GM21528 (cell line): ENCODE results near the gene HIKESHI.
A peak's percentile ranks its signal among the peaks of the same experiment; 100 is the strongest.
"Not testable (repeated sequence)": the region's sequence is repeated elsewhere in the genome, so short reads cannot be mapped to it uniquely, and the experiment has no call there.

Experiments used
- ATAC-seq: cut with Tn5 transposase; IDR thresholded peaks from one replicate; pipeline ENCODE4 v1.9.1; 2021; ENCODE audit warnings: mild to moderate bottlenecking, moderate library complexity; ENCODE audit not compliant: unreplicated experiment, low FRiP score

HIKESHI gene

DNA sequence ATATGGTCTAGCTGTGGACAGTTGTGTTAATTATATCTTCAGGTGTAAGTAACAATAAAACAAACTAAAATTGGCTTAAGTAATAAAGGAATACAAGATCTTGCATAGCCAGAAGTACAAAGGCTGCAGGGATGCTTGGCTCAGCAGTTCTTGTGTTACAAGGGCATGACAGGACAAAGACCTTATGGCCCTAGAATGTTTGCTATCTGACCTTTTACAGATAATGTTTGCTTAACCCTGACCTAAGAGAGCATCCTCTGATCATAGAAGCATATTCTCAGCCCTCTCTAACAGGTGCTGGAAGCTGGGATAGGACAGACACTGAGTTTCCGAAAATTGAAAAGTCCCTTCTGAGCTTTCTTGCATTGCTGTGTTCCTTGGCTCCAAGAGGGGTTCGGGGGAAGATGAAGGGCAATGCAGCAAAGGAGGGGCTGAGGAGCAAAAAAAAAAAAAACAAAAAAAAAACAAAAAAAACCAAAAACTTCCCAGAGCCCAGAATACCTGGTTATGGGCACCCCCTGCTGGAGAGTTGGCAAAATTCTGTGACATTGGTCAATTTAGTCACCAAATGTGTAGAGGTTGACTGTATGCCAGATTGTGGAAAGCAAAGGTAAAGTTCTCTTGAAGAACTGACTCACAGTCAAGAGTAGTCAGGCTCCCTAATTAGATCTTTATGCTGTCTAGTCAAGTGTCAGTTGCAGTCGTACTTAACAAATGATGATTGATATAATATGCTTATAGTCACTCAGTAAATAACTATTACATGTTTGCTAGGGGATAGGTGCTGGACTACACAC is 10.4 kb upstream of the HIKESHI start:
- ATAC-seq: no peak

DNA sequence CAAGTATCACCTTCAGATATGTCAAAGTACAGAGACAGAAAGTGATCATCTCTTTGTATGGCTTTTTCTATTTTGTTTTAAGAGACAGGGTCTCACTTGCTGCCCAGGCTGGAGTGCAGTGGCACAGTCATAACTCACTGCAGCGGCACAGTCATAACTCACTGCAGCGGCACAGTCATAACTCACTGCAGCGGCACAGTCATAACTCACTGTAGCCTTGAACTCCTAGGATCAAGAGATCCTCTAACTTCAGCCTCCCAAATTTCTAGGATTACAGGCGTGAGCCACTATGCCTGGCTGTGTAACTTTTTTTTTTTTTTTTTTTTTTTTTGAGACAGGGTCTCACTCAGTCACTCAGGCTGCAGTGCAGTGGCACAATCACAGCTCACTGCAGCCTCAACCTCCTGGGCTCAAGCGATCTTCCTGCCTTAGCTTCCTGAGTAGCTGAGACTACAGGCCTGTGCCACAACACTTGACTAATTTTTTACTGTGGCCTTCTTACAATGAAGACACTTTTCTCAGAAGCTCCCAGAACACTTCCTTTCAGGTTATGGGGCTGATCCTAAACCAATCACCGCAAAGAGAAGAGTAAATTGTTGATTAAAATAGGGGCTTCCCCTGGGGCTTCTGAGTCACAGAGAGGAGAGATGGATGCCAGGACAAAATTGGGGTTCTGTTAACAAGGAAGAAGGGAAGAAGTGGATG is 9.0 kb upstream of the HIKESHI start:
- ATAC-seq: peak; percentile 60

DNA sequence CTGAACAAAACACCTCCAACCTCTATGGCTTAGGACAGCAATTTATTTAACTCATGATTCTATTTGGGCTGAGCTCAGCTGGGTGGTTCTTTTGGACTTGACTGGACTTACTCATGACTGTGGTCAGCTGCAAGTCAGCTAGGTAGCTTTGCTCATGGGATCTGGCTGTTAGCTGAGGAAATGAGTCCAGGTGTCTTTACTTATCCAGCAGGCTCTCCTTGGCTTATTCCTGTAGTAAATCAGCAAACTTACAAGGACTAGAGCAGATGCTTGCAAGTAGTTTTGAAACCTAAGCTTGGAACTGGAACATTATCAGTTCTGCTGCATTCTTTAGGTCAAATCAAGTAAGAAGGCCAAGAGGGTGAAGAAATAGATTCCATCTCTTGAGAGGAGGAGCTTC is 8.0 kb upstream of the HIKESHI start:
- ATAC-seq: no peak

DNA sequence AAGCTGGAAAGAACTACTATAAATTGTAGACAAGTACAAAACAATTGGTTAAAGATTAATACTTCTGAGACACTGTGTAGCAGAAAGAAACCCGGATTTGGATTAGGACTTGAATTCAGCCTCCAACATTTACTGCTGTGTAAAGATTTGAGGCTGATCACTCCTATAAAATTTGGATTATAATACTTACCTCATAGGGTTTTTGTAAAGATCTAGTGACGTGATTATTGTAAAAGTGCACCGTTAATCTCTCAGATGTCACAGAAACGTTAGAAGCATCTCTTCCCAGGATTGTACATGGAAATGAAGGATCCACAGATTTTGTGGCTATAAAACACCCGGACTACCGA is 323 bp upstream of the HIKESHI start:
- ATAC-seq: no peak

DNA sequence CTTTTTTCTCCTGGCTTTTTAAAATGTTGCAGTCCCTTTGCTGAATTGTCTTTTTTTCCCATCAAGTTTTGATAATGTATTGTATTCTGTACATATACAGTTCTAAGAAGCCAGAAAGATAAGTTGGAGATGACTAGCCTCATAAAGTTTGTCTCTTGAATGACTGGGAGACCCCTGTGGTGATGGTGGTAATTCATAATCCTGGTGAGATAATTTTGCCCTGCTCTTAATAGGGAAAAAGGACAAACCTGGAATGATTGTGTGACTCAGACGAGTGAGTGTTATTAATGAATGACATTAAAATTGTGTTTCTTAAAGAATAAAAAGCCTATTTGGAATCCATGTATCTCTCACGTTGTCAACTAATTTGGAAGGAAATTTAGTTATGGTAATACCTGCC is 1.2 kb downstream of the HIKESHI start:
- ATAC-seq: no peak

GRCh38 chr11:86308710-86309109 is 6.7 kb downstream of the HIKESHI start:
- not testable (repeated sequence) for ATAC-seq

GRCh38 chr11:86313793-86314192 is 11.8 kb downstream of the HIKESHI start:
- ATAC-seq: no peak

DNA sequence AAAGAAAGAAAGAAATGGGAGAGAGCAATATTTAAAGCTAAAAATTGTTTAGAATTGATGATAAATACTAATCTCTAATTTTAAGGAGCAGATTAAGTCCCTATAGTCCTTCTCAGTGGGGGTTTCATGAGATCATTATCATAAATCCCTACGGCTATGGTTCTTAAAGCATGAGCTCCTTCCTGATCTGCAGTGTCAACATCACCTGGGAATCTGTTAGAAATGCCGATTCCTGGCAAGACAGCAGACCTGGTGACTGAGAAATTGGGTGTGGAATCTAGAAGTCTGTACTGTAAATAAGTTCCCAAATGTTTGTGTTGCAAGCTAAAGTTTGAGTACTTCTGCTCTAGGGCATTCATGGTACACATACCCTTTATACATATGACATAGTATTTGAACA is 12.6 kb downstream of the HIKESHI start:
- ATAC-seq: no peak

- no peak for ATAC-seq
Observed at GRCh38 chr11:86335131-86335767, 33.2 kb downstream of the HIKESHI start.

DNA sequence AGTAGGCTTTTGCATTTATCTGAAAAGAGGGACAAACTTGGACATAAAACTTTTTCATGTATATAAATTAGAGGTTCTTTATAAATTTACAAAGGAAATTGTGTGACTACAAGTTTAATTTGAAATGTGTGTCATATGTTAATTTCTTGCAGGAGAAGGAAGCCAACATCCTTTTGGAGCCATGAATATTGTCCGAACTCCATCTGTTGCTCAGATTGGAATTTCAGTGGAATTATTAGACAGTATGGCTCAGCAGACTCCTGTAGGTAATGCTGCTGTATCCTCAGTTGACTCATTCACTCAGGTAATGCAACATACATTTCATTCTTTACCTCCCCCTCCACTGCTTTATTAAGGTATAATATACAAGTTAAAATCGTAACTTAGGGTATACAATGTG is 35.2 kb downstream of the HIKESHI start:
- no peak for ATAC-seq

- ATAC-seq: no peak
Observed at GRCh38 chr11:86341382-86341781, 39.3 kb downstream of the HIKESHI start.

DNA sequence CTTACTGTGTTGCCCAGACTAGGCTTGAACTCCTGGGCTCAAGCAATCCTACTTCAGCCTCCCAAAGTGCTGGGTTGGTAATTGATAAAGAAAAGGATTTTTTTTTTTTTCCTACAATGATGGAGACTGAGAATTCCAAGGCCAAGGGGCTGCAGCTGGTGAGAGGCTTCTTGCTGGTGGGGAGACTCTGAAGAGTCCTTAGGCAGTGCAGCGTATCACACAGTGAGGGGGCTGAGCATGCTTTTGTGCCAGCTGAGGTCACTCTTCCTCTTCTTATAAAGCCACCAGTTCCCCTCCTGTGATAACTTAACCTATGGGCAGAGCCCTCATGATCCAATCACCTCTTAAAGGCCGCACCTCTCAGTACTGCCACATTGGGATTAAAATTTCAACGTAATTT is 44.5 kb downstream of the HIKESHI start:
- no peak for ATAC-seq

DNA sequence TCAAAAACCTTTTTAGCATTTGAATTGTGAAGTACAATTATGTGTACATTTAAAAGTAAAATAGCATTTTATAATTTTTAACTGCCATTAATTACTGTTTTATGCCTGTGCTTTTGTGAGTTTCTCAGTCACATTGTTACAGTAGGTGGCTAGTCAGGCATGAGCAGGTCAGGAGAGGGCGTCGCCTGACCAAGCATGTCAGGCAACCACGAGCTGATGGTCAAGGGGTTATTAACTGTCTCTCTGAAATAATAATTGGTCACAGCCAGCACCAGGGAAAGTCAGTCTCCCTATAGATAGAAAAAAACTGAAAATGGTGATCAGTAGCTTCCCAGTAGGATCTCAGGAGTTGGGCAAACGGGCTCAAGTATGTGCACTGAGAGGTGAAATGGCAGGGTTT is 53.2 kb downstream of the HIKESHI start:
- no peak for ATAC-seq

GRCh38 chr11:86357412-86357811 is 55.4 kb downstream of the HIKESHI start:
- ATAC-seq: not testable (repeated sequence)

DNA sequence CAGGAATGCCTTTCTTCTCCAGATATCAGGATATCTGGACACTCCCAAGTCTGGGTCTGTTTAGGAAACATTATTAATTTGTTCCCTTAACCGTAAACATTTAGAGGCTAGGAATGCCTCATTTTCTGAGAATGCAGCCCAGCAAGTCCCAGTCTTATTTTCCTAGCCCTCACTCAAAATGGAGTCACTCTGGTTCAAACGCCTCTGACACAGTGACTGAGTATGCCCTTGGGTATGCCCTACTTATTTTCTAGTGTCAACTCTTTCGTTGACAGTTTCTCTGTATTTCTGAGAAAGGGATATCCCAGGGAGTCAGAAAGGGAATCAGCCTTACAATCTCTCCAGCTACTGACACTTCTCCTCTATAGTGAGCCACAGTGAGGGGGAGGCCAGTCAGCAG is 56.7 kb downstream of the HIKESHI start:
- ATAC-seq: no peak

DNA sequence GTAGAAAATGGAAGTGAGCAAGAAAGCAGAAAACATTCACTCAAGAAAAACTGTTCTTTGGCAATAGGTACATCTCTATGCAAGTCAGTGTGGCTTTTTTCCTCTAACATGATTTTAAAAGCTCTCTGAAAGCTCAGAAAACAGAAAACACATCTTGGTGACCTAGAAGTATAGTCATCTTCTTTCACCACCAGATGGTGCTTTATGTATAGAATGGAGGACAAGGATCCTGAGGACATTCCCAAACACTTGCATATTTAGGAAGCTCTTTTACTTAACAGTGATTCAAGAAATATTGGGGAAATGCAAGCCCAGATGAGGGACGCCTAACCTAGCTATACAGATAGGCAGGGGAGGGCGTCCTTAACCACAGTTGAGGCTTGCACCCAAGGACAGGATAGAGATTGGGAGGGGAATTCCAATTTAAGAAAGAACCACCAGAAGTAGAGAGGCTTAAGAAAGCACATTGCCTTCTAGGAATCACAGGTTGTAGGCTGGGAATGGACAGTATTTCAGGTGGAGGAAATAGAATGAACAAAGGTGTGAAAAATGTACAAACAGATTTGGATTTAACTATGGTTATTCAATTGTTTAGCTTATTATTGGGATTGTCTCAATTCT is 58.8 kb downstream of the HIKESHI start:
- no peak for ATAC-seq

DNA sequence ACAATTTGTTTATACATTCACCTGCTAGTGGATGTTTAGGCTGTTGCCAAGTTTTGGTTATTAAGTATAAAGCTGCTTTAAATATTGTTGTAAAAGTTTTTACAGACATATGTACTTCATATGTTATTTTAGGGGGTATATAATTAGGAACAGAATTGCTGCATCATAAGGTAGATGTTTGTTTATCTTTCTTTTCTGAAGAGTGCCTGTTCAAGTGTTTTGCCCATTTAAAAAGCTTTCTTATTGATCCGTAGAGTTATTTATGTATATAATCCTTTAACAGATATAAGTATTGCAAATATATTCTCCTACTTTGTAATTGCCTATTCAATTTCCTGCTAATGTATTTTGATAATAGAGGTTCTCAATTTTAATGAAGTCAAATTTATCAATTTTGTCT is 61.4 kb downstream of the HIKESHI start:
- no peak for ATAC-seq

- no peak for ATAC-seq
Observed at GRCh38 chr11:86365546-86365945, 63.5 kb downstream of the HIKESHI start.

DNA sequence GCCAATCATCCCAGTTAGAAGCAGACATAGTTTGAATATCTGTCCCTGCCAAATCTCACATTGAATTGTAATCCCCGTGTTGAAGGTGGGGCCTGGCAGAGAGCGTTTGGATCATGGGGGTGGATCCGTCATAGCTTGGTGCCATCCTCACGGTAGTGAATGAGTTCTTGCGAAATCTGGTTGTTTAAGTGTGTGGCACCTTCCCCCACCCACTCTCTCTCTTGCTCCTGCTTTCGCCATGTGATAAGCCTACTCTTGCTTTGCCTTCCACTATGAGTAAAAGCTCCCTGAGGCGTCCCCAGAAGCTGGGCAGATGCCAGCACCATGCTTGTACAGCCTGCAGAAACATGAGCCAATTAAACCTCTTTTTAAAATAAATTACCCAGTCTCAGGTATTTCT is 67.6 kb downstream of the HIKESHI start:
- no peak for ATAC-seq

GRCh38 chr11:86370171-86370570 is 68.1 kb downstream of the HIKESHI start:
- ATAC-seq: no peak

- ATAC-seq: no peak
Observed at GRCh38 chr11:86370922-86371594, 69.0 kb downstream of the HIKESHI start.
